ENCODE measurements around the gene POLR2C.
A peak's percentile ranks its signal among the peaks of the same experiment; 100 is the strongest.

DNA sequence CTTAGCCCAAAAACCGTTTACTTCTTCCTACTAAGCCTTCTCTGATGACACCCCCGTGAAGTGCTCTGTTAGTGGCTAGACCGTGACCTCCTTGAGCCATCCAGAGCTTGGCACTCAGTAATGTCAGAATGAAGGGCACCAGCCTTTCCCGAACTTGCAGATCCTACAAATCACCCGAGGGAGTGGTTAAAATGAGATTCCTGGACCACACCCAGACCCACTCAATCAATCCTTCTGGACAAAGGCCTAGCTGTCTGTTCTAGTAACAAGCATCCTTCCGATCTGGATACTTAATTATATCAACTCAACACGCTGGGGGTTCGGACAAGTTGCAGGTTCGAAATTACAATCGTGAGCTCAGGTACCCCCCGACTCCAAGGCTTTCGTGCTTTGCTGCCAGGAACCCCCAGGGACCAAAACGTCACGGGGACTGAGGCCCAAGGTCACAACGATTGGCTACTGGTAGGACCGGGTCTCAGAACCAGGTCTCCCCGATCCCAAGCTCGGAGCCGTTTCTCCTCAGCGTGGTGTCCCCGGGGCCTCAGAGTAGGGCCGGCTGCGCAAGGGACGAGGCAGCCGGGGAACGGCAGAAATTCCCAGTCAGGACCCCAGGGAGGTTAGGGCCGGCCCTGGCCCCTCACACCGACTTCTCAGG lies 15.8 kb upstream of the POLR2C start:
- TF ChIP-seq, protein P1, sequence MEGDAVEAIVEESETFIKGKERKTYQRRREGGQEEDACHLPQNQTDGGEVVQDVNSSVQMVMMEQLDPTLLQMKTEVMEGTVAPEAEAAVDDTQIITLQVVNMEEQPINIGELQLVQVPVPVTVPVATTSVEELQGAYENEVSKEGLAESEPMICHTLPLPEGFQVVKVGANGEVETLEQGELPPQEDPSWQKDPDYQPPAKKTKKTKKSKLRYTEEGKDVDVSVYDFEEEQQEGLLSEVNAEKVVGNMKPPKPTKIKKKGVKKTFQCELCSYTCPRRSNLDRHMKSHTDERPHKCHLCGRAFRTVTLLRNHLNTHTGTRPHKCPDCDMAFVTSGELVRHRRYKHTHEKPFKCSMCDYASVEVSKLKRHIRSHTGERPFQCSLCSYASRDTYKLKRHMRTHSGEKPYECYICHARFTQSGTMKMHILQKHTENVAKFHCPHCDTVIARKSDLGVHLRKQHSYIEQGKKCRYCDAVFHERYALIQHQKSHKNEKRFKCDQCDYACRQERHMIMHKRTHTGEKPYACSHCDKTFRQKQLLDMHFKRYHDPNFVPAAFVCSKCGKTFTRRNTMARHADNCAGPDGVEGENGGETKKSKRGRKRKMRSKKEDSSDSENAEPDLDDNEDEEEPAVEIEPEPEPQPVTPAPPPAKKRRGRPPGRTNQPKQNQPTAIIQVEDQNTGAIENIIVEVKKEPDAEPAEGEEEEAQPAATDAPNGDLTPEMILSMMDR (conservative IDR thresholded peaks at IDR 0.05), result 0 out of 2 replicates have a peak, but pooled peaks have one; percentile 16
- TF ChIP-seq EZH2 (IDR thresholded peaks at IDR 0.05; ENCODE audit: low read depth), result no peak
